Immature natural killer cell (primary cell): ENCODE measurements around the gene MEIOSIN. TPM values are rescaled to one million over a fixed set of nuclear protein-coding genes. Genes with fewer than 3 reads are reported as not detected.

Experiments
- DNase-seq, 3 donors: peaks; one replicate each; pipeline ENCODE4 v3.0.0; 2022; ENCODE audit warnings: mixed read lengths in 1 of 3
- H3K27ac Mint-ChIP-seq, 6 donors: one replicate each; pipeline ENCODE4 v1.8.0; 2020; ENCODE audit warnings: mixed read lengths in 6 of 6, mild to moderate bottlenecking in 5 of 6, inconsistent platforms in 4 of 6, moderate library complexity in 3 of 6
- H3K27me3 Mint-ChIP-seq, 3 donors: one replicate each; pipeline ENCODE4 v1.8.0; 2020 to 2021; ENCODE audit warnings: low read depth in 3 of 3, mild to moderate bottlenecking in 3 of 3, mixed read lengths in 3 of 3, moderate library complexity in 3 of 3, inconsistent platforms in 1 of 3
- H3K36me3 Mint-ChIP-seq, 3 donors: one replicate each; pipeline ENCODE4 v1.8.0; 2020; ENCODE audit warnings: mixed read lengths in 3 of 3, inconsistent platforms in 2 of 3, mild to moderate bottlenecking in 2 of 3
- H3K4me1 Mint-ChIP-seq, 2 donors: one replicate each; pipeline ENCODE4 v1.8.0; 2020; ENCODE audit warnings: inconsistent platforms in 2 of 2, mild to moderate bottlenecking in 2 of 2, mixed read lengths in 2 of 2, moderate library complexity in 1 of 2
- H3K4me3 Mint-ChIP-seq, 5 donors: one replicate each; pipeline ENCODE4 v1.8.0; 2020; ENCODE audit warnings: mild to moderate bottlenecking in 5 of 5, mixed read lengths in 5 of 5, inconsistent platforms in 3 of 5, moderate library complexity in 3 of 5
- H3K9me3 Mint-ChIP-seq, 6 donors: one replicate each; pipeline ENCODE4 v1.8.0; 2020; ENCODE audit warnings: mild to moderate bottlenecking in 6 of 6, mixed read lengths in 6 of 6, inconsistent platforms in 4 of 6, moderate library complexity in 3 of 6
- polyA plus RNA-seq, 3 donors: library from polyadenylated mRNA; unstranded; fragments of 300-500 nt; fragmentation: Illumina TruSeq; gene quantifications; one replicate each; pipeline ENCODE4 v1.2.3, GENCODE V29; 2021

Gene MEIOSIN
- polyA plus RNA-seq, 3 donors from 2014 or later = not detected

- Mint-ChIP-seq H3K27me3 (peaks cover 3 to 11% (median 10%) of the 10 kb centered on the region in 3 donors), H3K4me1 (peaks cover 5 to 6% of the 10 kb centered on the region in 2 donors), H3K4me3 (peak overlapping the region in 1 of 5 donors; percentile 15), H3K27ac (no peak overlapping the region), H3K36me3 (no peaks in the 10 kb centered on the region), H3K9me3 (no peaks in the 10 kb centered on the region)
- no peak for DNase-seq
Observed at GRCh38 chr19:45764945-45765701, 31.9 kb downstream of the MEIOSIN start.

- H3K4me3 Mint-ChIP-seq = no peak overlapping the region
- H3K27me3 Mint-ChIP-seq = peaks cover 4 to 15% (median 10%) of the 10 kb centered on the region in 3 donors
- no peaks in the 10 kb centered on the region for H3K36me3 Mint-ChIP-seq
- H3K27ac Mint-ChIP-seq = peak overlapping the region in 1 of 6 donors; percentile 58
- H3K4me1 Mint-ChIP-seq = peaks cover 5 to 10% of the 10 kb centered on the region in 2 donors
- DNase-seq = no peak
- no peaks in the 10 kb centered on the region for H3K9me3 Mint-ChIP-seq
Observed at GRCh38 chr19:45765702-45766295, 32.6 kb downstream of the MEIOSIN start.

GRCh38 chr19:45766296-45766868 lies 33.1 kb downstream of the MEIOSIN start:
- no peaks in the 10 kb centered on the region for H3K9me3 Mint-ChIP-seq
- peaks cover 5 to 14% of the 10 kb centered on the region in 2 donors for H3K4me1 Mint-ChIP-seq
- H3K4me3 Mint-ChIP-seq = no peak overlapping the region
- no peaks in the 10 kb centered on the region for H3K36me3 Mint-ChIP-seq
- no peak overlapping the region for H3K27ac Mint-ChIP-seq
- DNase-seq = no peak
- H3K27me3 Mint-ChIP-seq = peaks cover 4 to 15% (median 10%) of the 10 kb centered on the region in 3 donors

GRCh38 chr19:45766869-45767346 lies 33.7 kb downstream of the MEIOSIN start:
- peaks cover 4 to 15% (median 10%) of the 10 kb centered on the region in 3 donors for H3K27me3 Mint-ChIP-seq
- peaks cover 5 to 14% of the 10 kb centered on the region in 2 donors for H3K4me1 Mint-ChIP-seq
- no peaks in the 10 kb centered on the region for H3K9me3 Mint-ChIP-seq
- H3K4me3 Mint-ChIP-seq = peak overlapping the region in 3 of 5 donors; percentile 36 to 53 (median 41)
- H3K36me3 Mint-ChIP-seq = no peaks in the 10 kb centered on the region
- H3K27ac Mint-ChIP-seq = no peak overlapping the region
- no peak for DNase-seq

- Mint-ChIP-seq H3K27me3 (peaks cover 6 to 15% (median 12%) of the 10 kb centered on the region in 3 donors), H3K9me3 (no peaks in the 10 kb centered on the region), H3K4me3 (peak overlapping the region in 4 of 5 donors; percentile 21 to 53 (median 38)), H3K4me1 (peaks cover 9 to 14% of the 10 kb centered on the region in 2 donors), H3K36me3 (no peaks in the 10 kb centered on the region), H3K27ac (no peak overlapping the region)
- no peak for DNase-seq
Observed at GRCh38 chr19:45767410-45767880, 34.2 kb downstream of the MEIOSIN start.

GRCh38 chr19:45767881-45768654 lies 34.8 kb downstream of the MEIOSIN start:
- H3K4me3 Mint-ChIP-seq = peak overlapping the region; percentile 61 to 74 (median 69)
- H3K4me1 Mint-ChIP-seq = peaks cover 9 to 14% of the 10 kb centered on the region in 2 donors
- peak in 2 of 3 donors; percentile 9 to 17 for DNase-seq
- H3K36me3 Mint-ChIP-seq = no peaks in the 10 kb centered on the region
- no peaks in the 10 kb centered on the region for H3K9me3 Mint-ChIP-seq
- peaks cover 6 to 15% (median 12%) of the 10 kb centered on the region in 3 donors for H3K27me3 Mint-ChIP-seq
- H3K27ac Mint-ChIP-seq = no peak overlapping the region

GRCh38 chr19:45768655-45768983 lies 35.4 kb downstream of the MEIOSIN start:
- no peaks in the 10 kb centered on the region for H3K9me3 Mint-ChIP-seq
- H3K27ac Mint-ChIP-seq = peak overlapping the region in 1 of 6 donors; percentile 86
- peak; percentile 34 to 49 (median 43) for DNase-seq
- H3K27me3 Mint-ChIP-seq = peaks cover 5 to 15% (median 12%) of the 10 kb centered on the region in 3 donors
- H3K4me1 Mint-ChIP-seq = peaks cover 9 to 14% of the 10 kb centered on the region in 2 donors
- H3K4me3 Mint-ChIP-seq = peak overlapping the region; percentile 86 to 91 (median 88)
- H3K36me3 Mint-ChIP-seq = no peaks in the 10 kb centered on the region

- Mint-ChIP-seq H3K4me3 (peak within 1 kb of the TSS; percentile 86 to 91 (median 88)), H3K4me1 (peaks cover 9 to 14% of the 10 kb centered on the region in 2 donors), H3K36me3 (no peaks in the 10 kb centered on the region), H3K27me3 (peaks cover 4 to 15% (median 12%) of the 10 kb centered on the region in 3 donors), H3K27ac (peak within 1 kb of the TSS; percentile 86 to 92 (median 88)), H3K9me3 (no peaks in the 10 kb centered on the region)
- DNase-seq = peak; percentile 96 to 98 (median 97)
Observed at GRCh38 chr19:45768984-45769782, 35.9 kb downstream of the MEIOSIN start, which contains the start of gene SIX5. TSS of gene SIX5 (minus strand) at chr19:45769252. CDS start at chr19:45768844, 408 bp downstream.

- peak overlapping the region; percentile 86 to 92 (median 88) for H3K27ac Mint-ChIP-seq
- H3K36me3 Mint-ChIP-seq = no peaks in the 10 kb centered on the region
- peak; percentile 62 to 80 (median 76) for DNase-seq
- H3K4me1 Mint-ChIP-seq = peaks cover 9 to 14% of the 10 kb centered on the region in 2 donors
- H3K4me3 Mint-ChIP-seq = peak overlapping the region; percentile 86 to 91 (median 88)
- H3K27me3 Mint-ChIP-seq = peaks cover 4 to 15% (median 12%) of the 10 kb centered on the region in 3 donors
- no peaks in the 10 kb centered on the region for H3K9me3 Mint-ChIP-seq
Observed at GRCh38 chr19:45769821-45770191, 36.6 kb downstream of the MEIOSIN start.

GRCh38 chr19:45770192-45771101 lies 37.2 kb downstream of the MEIOSIN start:
- H3K27ac Mint-ChIP-seq = peak overlapping the region; percentile 49 to 92 (median 87)

GRCh38 chr19:45771311-45771933 lies 38.2 kb downstream of the MEIOSIN start:
- Mint-ChIP-seq H3K36me3 (no peaks in the 10 kb centered on the region), H3K27ac (peak overlapping the region in 1 of 6 donors; percentile 39), H3K9me3 (no peaks in the 10 kb centered on the region), H3K4me1 (peaks cover 9 to 14% of the 10 kb centered on the region in 2 donors), H3K27me3 (peaks cover 4 to 15% (median 12%) of the 10 kb centered on the region in 3 donors), H3K4me3 (peak overlapping the region; percentile 46 to 86 (median 54))
- DNase-seq = no peak

More at GRCh38 chr19:45770192-45771101, 37.2 kb downstream of the MEIOSIN start:
- peak; percentile 87 to 91 (median 91) for DNase-seq
- Mint-ChIP-seq H3K4me1 (peaks cover 9 to 14% of the 10 kb centered on the region in 2 donors), H3K9me3 (no peaks in the 10 kb centered on the region), H3K4me3 (peak overlapping the region; percentile 86 to 91 (median 88)), H3K27me3 (peaks cover 4 to 15% (median 12%) of the 10 kb centered on the region in 3 donors), H3K36me3 (no peaks in the 10 kb centered on the region)
